ENCODE data around the gene AGRN.
"Not testable (repeated sequence)": the region's sequence is repeated elsewhere in the genome, so short reads cannot be mapped to it uniquely, and the experiment has no call there.

The AGRN gene

GRCh38 chr1:982765-983436 is 37.0 kb upstream of the AGRN start:
- DNase-seq = no peak

GRCh38 chr1:983798-984475 is 36.0 kb upstream of the AGRN start:
- no peak for DNase-seq

GRCh38 chr1:984476-984814 is 35.5 kb upstream of the AGRN start:
- no peak for DNase-seq

- DNase-seq = no peak
Measured at GRCh38 chr1:985126-985525, 34.8 kb upstream of the AGRN start.

- DNase-seq = not testable (repeated sequence)
Measured at GRCh38 chr1:988061-988460, 31.9 kb upstream of the AGRN start.

GRCh38 chr1:991275-991674 is 28.6 kb upstream of the AGRN start:
- DNase-seq = not testable (repeated sequence)

GRCh38 chr1:991895-992294 is 28.0 kb upstream of the AGRN start:
- no peak for DNase-seq

- no peak for DNase-seq
Measured at GRCh38 chr1:992362-992761, 27.6 kb upstream of the AGRN start.

- no peak for DNase-seq
Measured at GRCh38 chr1:993379-993995, 26.4 kb upstream of the AGRN start.

- DNase-seq = not testable (repeated sequence)
Measured at GRCh38 chr1:994546-994945, 25.4 kb upstream of the AGRN start.

GRCh38 chr1:995665-996633 is 24.0 kb upstream of the AGRN start:
- no peak for DNase-seq

GRCh38 chr1:996851-997712 is 22.8 kb upstream of the AGRN start:
- DNase-seq = no peak

GRCh38 chr1:997713-997992 is 22.3 kb upstream of the AGRN start:
- no peak for DNase-seq

GRCh38 chr1:997993-998744 is 21.8 kb upstream of the AGRN start:
- DNase-seq = no peak

GRCh38 chr1:998745-998994 is 21.2 kb upstream of the AGRN start:
- no peak for DNase-seq

GRCh38 chr1:998995-999724 is 20.8 kb upstream of the AGRN start:
- no peak for DNase-seq

GRCh38 chr1:999725-1000356 is 20.1 kb upstream of the AGRN start, which contains the start of gene HES4:
Gene HES4, minus strand, starts transcription at chr1:1000097. Its CDS starts 124 bp downstream, at chr1:999973.
- peak; percentile 62 for DNase-seq

GRCh38 chr1:1000357-1001056 is 19.4 kb upstream of the AGRN start:
- peak; percentile 49 for DNase-seq

- no peak for DNase-seq
Measured at GRCh38 chr1:1001057-1001783, 18.7 kb upstream of the AGRN start.
